OCI-LY3 (cell line): ENCODE measurements around the gene PRDM16.

Source experiments
- H2AFZ ChIP-seq: fragments of 200-600, 300-600 bp; shearing (Covaris generic); 2 replicates; pipeline ENCODE4 v1.6.0; 2014; ENCODE audit warnings: antibody characterized with exemption, low read depth, low read length
- H3K27ac ChIP-seq: fragments of 200-600, 300-600 bp; sonication (generic); 2 replicates; pipeline ENCODE4 v1.5.1; 2014; ENCODE audit warnings: mild to moderate bottlenecking, low read length, moderate library complexity, mixed read lengths
- H3K27me3 ChIP-seq: fragments of 200-600, 300-600 bp; sonication (generic); 2 replicates; pipeline ENCODE4 v1.6.1; 2014; ENCODE audit warnings: low read depth, low read length, mixed read lengths
- H3K36me3 ChIP-seq: fragments of 200-600, 300-600 bp; sonication (generic); replicated peaks from 2 replicates; pipeline ENCODE3; 2014; ENCODE audit warnings: low read depth, low read length, mixed read lengths
- H3K4me1 ChIP-seq: fragments of 300-600, 200-600 bp; sonication (generic); 2 replicates; pipeline ENCODE4 v1.6.1; 2014; ENCODE audit warnings: low read length, mixed read lengths
- H3K4me2 ChIP-seq: fragments of 200-600, 300-600 bp; sonication (generic); 2 replicates; pipeline ENCODE4 v1.6.1; 2014; ENCODE audit warnings: low read length, mixed read lengths
- H3K4me3 ChIP-seq: fragments of 300-600, 200-600 bp; sonication (generic); 2 replicates; pipeline ENCODE4 v1.5.1; 2014; ENCODE audit warnings: antibody characterized with exemption, mild to moderate bottlenecking, low read length, moderate library complexity
- H3K79me2 ChIP-seq: fragments of 300-600, 200-600 bp; shearing (Covaris generic); 2 replicates; pipeline ENCODE4 v1.6.1; 2014; ENCODE audit warnings: mild to moderate bottlenecking, low read length, mixed read lengths
- H3K9ac ChIP-seq: fragments of 300-600, 200-600 bp; shearing (Covaris generic); 2 replicates; pipeline ENCODE4 v1.6.0; 2014; ENCODE audit warnings: mild to moderate bottlenecking, low read length, moderate library complexity
- H3K9me3 ChIP-seq: fragments of 200-600, 300-600 bp; shearing (Covaris generic); 2 replicates; pipeline ENCODE4 v1.6.1; 2014; ENCODE audit warnings: low read length, mixed read lengths; ENCODE audit not compliant: insufficient read depth
- H4K20me1 ChIP-seq: fragments of 200-600, 300-600 bp; sonication (generic); 2 replicates; pipeline ENCODE4 v1.6.1; 2016; ENCODE audit warnings: low read length, mixed read lengths; ENCODE audit not compliant: insufficient read depth
- EZH2phosphoT487 ChIP-seq: fragments of 200-600 bp; shearing (Covaris generic); IDR thresholded peaks from 2 replicates; pipeline ENCODE4 v1.6.1; 2018; ENCODE audit warnings: antibody characterized with exemption, mixed run types, low read depth
- TF ChIP-seq, protein P1 (sequence below): fragments of 200-600, 300-600 bp; sonication (generic); IDR thresholded peaks from 2 replicates; pipeline ENCODE4 v1.5.1; 2014; ENCODE audit warnings: antibody characterized with exemption, low read length, low read depth

The PRDM16 gene

GRCh38 chr1:3156936-3157335 is 87.9 kb downstream of the PRDM16 start:
- Histone ChIP-seq H3K36me3 (no peaks in the 10 kb centered on the region), H2AFZ (no peak overlapping the region), H3K9ac (no peak overlapping the region), H3K27ac (no peak overlapping the region), H3K9me3 (no peaks in the 10 kb centered on the region), H3K4me2 (no peak overlapping the region), H3K4me3 (no peak overlapping the region), H3K79me2 (no peaks in the 10 kb centered on the region), H3K4me1 (no peaks in the 10 kb centered on the region), H3K27me3 (no peaks in the 10 kb centered on the region), H4K20me1 (no peaks in the 10 kb centered on the region)
- no peak for TF ChIP-seq EZH2phosphoT487
- TF ChIP-seq, protein P1, sequence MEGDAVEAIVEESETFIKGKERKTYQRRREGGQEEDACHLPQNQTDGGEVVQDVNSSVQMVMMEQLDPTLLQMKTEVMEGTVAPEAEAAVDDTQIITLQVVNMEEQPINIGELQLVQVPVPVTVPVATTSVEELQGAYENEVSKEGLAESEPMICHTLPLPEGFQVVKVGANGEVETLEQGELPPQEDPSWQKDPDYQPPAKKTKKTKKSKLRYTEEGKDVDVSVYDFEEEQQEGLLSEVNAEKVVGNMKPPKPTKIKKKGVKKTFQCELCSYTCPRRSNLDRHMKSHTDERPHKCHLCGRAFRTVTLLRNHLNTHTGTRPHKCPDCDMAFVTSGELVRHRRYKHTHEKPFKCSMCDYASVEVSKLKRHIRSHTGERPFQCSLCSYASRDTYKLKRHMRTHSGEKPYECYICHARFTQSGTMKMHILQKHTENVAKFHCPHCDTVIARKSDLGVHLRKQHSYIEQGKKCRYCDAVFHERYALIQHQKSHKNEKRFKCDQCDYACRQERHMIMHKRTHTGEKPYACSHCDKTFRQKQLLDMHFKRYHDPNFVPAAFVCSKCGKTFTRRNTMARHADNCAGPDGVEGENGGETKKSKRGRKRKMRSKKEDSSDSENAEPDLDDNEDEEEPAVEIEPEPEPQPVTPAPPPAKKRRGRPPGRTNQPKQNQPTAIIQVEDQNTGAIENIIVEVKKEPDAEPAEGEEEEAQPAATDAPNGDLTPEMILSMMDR: no peak

DNA sequence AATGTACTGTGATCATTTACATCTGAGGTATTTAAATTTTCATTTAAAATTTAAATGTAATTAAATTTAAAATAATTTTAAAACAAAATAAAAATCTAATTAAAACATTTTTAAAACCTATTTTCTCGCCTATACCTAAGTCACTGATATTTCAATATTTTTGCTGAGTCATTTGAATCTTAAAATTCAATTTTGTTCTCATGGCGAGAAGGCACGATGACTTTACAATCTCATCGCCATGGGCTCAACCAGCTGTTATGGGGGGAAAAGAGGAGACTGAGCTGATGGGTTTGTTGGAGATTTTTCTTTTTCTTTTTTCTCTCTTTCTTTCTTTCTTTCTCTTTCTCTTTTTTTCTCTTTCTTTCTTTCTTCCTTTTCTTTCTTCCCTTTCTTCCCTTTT is 89.3 kb downstream of the PRDM16 start:
- no peak overlapping the region for H2AFZ ChIP-seq
- no peak overlapping the region for H3K4me2 ChIP-seq
- H3K9ac ChIP-seq: no peak overlapping the region
- TF ChIP-seq EZH2phosphoT487: no peak
- TF ChIP-seq, protein P1: no peak
- no peak overlapping the region for H3K4me3 ChIP-seq
- H3K4me1 ChIP-seq: no peaks in the 10 kb centered on the region
- no peaks in the 10 kb centered on the region for H3K27me3 ChIP-seq
- no peaks in the 10 kb centered on the region for H4K20me1 ChIP-seq
- no peaks in the 10 kb centered on the region for H3K9me3 ChIP-seq
- no peaks in the 10 kb centered on the region for H3K79me2 ChIP-seq
- no peaks in the 10 kb centered on the region for H3K36me3 ChIP-seq
- H3K27ac ChIP-seq: no peak overlapping the region

DNA sequence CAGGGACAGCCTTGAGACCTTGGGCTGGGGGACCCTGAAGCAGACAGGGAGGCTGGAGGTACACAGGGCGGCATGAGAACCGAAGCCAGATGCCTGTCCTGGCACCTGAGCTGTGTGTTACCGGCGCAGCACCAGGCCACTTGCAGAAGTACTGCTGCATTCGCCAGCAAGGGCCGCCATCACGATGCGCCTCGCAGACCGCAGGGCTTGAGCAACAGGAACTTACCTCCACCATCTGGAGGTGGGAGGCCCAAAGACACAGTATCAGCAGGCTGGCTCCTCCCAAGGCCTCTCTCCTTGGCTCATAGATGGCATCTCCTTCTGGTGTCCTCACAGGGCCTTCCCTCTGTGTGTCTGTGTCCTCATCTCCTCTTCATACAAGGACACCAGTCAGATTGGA is 90.1 kb downstream of the PRDM16 start:
- H3K27ac ChIP-seq: no peak overlapping the region
- H3K79me2 ChIP-seq: no peaks in the 10 kb centered on the region
- H3K4me3 ChIP-seq: no peak overlapping the region
- no peak overlapping the region for H3K9ac ChIP-seq
- H3K36me3 ChIP-seq: no peaks in the 10 kb centered on the region
- H2AFZ ChIP-seq: no peak overlapping the region
- no peak overlapping the region for H3K4me2 ChIP-seq
- no peaks in the 10 kb centered on the region for H3K9me3 ChIP-seq
- H3K27me3 ChIP-seq: no peaks in the 10 kb centered on the region
- H3K4me1 ChIP-seq: no peaks in the 10 kb centered on the region
- no peak for TF ChIP-seq EZH2phosphoT487
- TF ChIP-seq, protein P1: no peak
- H4K20me1 ChIP-seq: no peaks in the 10 kb centered on the region

DNA sequence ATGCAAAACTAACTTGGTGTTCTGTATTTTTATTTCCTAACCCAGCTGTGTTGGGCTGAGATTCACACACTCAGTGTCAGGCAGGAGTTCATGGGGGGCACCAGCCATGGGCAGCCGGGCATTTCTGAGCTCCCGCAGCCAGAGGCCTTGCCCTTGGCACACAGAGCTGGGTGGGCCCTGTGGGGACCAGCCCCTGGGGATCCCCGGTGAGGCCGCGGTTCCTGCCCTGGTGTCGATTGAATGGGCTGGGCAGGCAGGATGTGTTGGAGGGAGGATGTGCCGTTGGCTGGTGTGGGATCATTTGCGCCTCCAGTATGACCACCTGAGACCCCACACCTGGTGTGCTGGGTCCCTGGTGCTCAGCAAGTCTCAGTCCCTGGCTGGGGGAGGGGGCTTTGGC is 91.0 kb downstream of the PRDM16 start:
- Histone ChIP-seq H3K9me3 (no peaks in the 10 kb centered on the region), H3K4me2 (no peak overlapping the region), H3K4me3 (no peak overlapping the region), H3K79me2 (no peaks in the 10 kb centered on the region), H3K9ac (no peak overlapping the region), H3K36me3 (no peaks in the 10 kb centered on the region), H3K4me1 (no peaks in the 10 kb centered on the region), H3K27me3 (no peaks in the 10 kb centered on the region), H4K20me1 (no peaks in the 10 kb centered on the region), H2AFZ (no peak overlapping the region), H3K27ac (no peak overlapping the region)
- TF ChIP-seq, protein P1: no peak
- no peak for TF ChIP-seq EZH2phosphoT487
